ENCODE data around the gene RPL41.
"Not testable (repeated sequence)": the region's sequence is repeated elsewhere in the genome, so short reads cannot be mapped to it uniquely, and the experiment has no call there.

RPL41 gene

GRCh38 chr12:56102683-56103065 lies 13.8 kb upstream of the RPL41 start:
- no peak for DNase-seq (ENCODE audit: low read depth in 1 of 2, low spot score in 1 of 2)

GRCh38 chr12:56103066-56103711 lies 13.2 kb upstream of the RPL41 start:
- no peak for DNase-seq (ENCODE audit: low read depth in 1 of 2, low spot score in 1 of 2)

- no peak for DNase-seq (ENCODE audit: low read depth in 1 of 2, low spot score in 1 of 2)
Observed at GRCh38 chr12:56103823-56104108, 12.7 kb upstream of the RPL41 start.

GRCh38 chr12:56104109-56104814 lies 12.2 kb upstream of the RPL41 start, which contains the start of gene PA2G4:
Gene PA2G4 (plus strand): TSS chr12:56104559. CDS start chr12:56104738, 179 bp downstream.
- peak; percentile 93 to 95 for DNase-seq (ENCODE audit: low read depth in 1 of 2, low spot score in 1 of 2)

- no peak for DNase-seq (ENCODE audit: low read depth in 1 of 2, low spot score in 1 of 2)
Observed at GRCh38 chr12:56104815-56105608, 11.4 kb upstream of the RPL41 start.

GRCh38 chr12:56105609-56105902 lies 10.9 kb upstream of the RPL41 start:
- DNase-seq (ENCODE audit: low read depth in 1 of 2, low spot score in 1 of 2), result no peak

GRCh38 chr12:56107242-56107641 lies 9.2 kb upstream of the RPL41 start:
- no peak for DNase-seq (ENCODE audit: low read depth in 1 of 2, low spot score in 1 of 2)

GRCh38 chr12:56110571-56110970 lies 5.9 kb upstream of the RPL41 start:
- no peak for DNase-seq (ENCODE audit: low read depth in 1 of 2, low spot score in 1 of 2)

GRCh38 chr12:56114084-56114483 lies 2.3 kb upstream of the RPL41 start:
- no peak for DNase-seq (ENCODE audit: low read depth in 1 of 2, low spot score in 1 of 2)

- no peak for DNase-seq (ENCODE audit: low read depth in 1 of 2, low spot score in 1 of 2)
Observed at GRCh38 chr12:56115329-56115728, 1.1 kb upstream of the RPL41 start.

- not testable (repeated sequence) for DNase-seq (ENCODE audit: low read depth in 1 of 2, low spot score in 1 of 2)
Observed at GRCh38 chr12:56117082-56117706, 761 bp downstream of the RPL41 start.

- peak; percentile 84 to 92 for DNase-seq (ENCODE audit: low read depth in 1 of 2, low spot score in 1 of 2)
Observed at GRCh38 chr12:56117778-56118687, 1.6 kb downstream of the RPL41 start, which contains the start of gene ZC3H10. Gene ZC3H10 (plus strand): TSS chr12:56118266. CDS start chr12:56120563, 2,297 bp downstream.

GRCh38 chr12:56118688-56119357 lies 2.4 kb downstream of the RPL41 start:
- DNase-seq (ENCODE audit: low read depth in 1 of 2, low spot score in 1 of 2), result no peak

GRCh38 chr12:56119361-56119796 lies 2.9 kb downstream of the RPL41 start:
- DNase-seq (ENCODE audit: low read depth in 1 of 2, low spot score in 1 of 2), result no peak

GRCh38 chr12:56120158-56120846 lies 3.9 kb downstream of the RPL41 start:
- DNase-seq (ENCODE audit: low read depth in 1 of 2, low spot score in 1 of 2), result no peak

- no peak for DNase-seq (ENCODE audit: low read depth in 1 of 2, low spot score in 1 of 2)
Observed at GRCh38 chr12:56121204-56121870, 4.9 kb downstream of the RPL41 start.

- no peak for DNase-seq (ENCODE audit: low read depth in 1 of 2, low spot score in 1 of 2)
Observed at GRCh38 chr12:56122637-56123036, 6.2 kb downstream of the RPL41 start.

GRCh38 chr12:56124133-56124532 lies 7.7 kb downstream of the RPL41 start:
- no peak for DNase-seq (ENCODE audit: low read depth in 1 of 2, low spot score in 1 of 2)

GRCh38 chr12:56126732-56127239 lies 10.4 kb downstream of the RPL41 start:
- DNase-seq (ENCODE audit: low read depth in 1 of 2, low spot score in 1 of 2), result no peak

Data from stimulated activated CD4-positive, alpha-beta T cell treated with anti-CD3 and anti-CD28 coated beads, Interleukin-15, amount 100 ng/mL, for 1 hour (primary cell).